H9 (cell line): Measurements from ENCODE around the gene HLA-DMA. TPM values are rescaled to one million over a fixed set of nuclear protein-coding genes. Genes with fewer than 3 reads are reported as not detected.

Experiments
- DNase-seq: peaks from one replicate; pipeline ENCODE4 v3.0.0-alpha.2; 2017
- H2AFZ ChIP-seq: one replicate; pipeline ENCODE4 v1.6.1; 2013; ENCODE audit warnings: mild to moderate bottlenecking, low read length, control low read depth, moderate library complexity
- H2AK5ac ChIP-seq: 2 replicates; pipeline ENCODE4 v1.6.1; 2013; ENCODE audit warnings: low read length, control low read depth, mixed read lengths; ENCODE audit not compliant: insufficient read length
- H2BK120ac ChIP-seq: one replicate; pipeline ENCODE4 v1.6.1; 2013; ENCODE audit warnings: low read depth, mild to moderate bottlenecking, low read length, control low read depth, inconsistent platforms; ENCODE audit not compliant: poor library complexity, severe bottlenecking
- H2BK12ac ChIP-seq: 2 replicates; pipeline ENCODE4 v1.6.1; 2013; ENCODE audit warnings: low read length, control low read depth, mixed read lengths, low read depth; ENCODE audit not compliant: insufficient read length
- H2BK15ac ChIP-seq: 2 replicates; pipeline ENCODE4 v1.6.1; 2013; ENCODE audit warnings: low read depth, low read length, control low read depth
- H2BK20ac ChIP-seq: one replicate; pipeline ENCODE4 v1.6.1; 2013; ENCODE audit warnings: low read depth, mild to moderate bottlenecking, low read length, control low read depth, inconsistent platforms; ENCODE audit not compliant: poor library complexity, severe bottlenecking
- H2BK5ac ChIP-seq: 2 replicates; pipeline ENCODE4 v1.6.1; 2013; ENCODE audit warnings: low read length, control low read depth, mixed read lengths; ENCODE audit not compliant: insufficient read length
- H3K14ac ChIP-seq: 2 replicates; pipeline ENCODE4 v1.6.1; 2013; ENCODE audit warnings: low read length, control low read depth; ENCODE audit not compliant: insufficient read depth
- H3K18ac ChIP-seq: 2 replicates; pipeline ENCODE4 v1.6.1; 2013; ENCODE audit warnings: low read depth, mild to moderate bottlenecking, mixed read lengths, low read length, control low read depth; ENCODE audit not compliant: insufficient read length
- H3K23ac ChIP-seq: 2 replicates; pipeline ENCODE4 v1.6.1; 2013; ENCODE audit warnings: low read length, control low read depth, mixed read lengths, low read depth; ENCODE audit not compliant: insufficient read length
- H3K23me2 ChIP-seq: 2 replicates; pipeline ENCODE4 v1.6.1; 2013; ENCODE audit warnings: low read depth, mild to moderate bottlenecking, mixed read lengths, low read length, control low read depth; ENCODE audit not compliant: insufficient read length, poor library complexity, severe bottlenecking
- H3K27ac ChIP-seq: 2 replicates; pipeline ENCODE4 v1.5.1; 2013; ENCODE audit warnings: low read length, control low read depth, mixed read lengths, low read depth; ENCODE audit not compliant: insufficient read length
- H3K27me3 ChIP-seq: 2 replicates; pipeline ENCODE4 v1.6.1; 2013; ENCODE audit warnings: low read length, control low read depth, inconsistent platforms; ENCODE audit not compliant: insufficient read depth
- H3K4ac ChIP-seq: 2 replicates; pipeline ENCODE4 v1.6.1; 2013; ENCODE audit warnings: low read depth, mild to moderate bottlenecking, control low read depth, inconsistent platforms, low read length, moderate library complexity
- H3K4me1 ChIP-seq: 2 replicates; pipeline ENCODE4 v1.6.1; 2013; ENCODE audit warnings: low read length, control low read depth, inconsistent platforms; ENCODE audit not compliant: insufficient read depth
- H3K4me2 ChIP-seq: 2 replicates; pipeline ENCODE4 v1.6.1; 2013; ENCODE audit warnings: low read length, control low read depth, mixed read lengths; ENCODE audit not compliant: insufficient read length, insufficient read depth
- H3K56ac ChIP-seq: 2 replicates; pipeline ENCODE4 v1.6.1; 2013; ENCODE audit warnings: low read depth, mild to moderate bottlenecking, mixed read lengths, low read length, control low read depth; ENCODE audit not compliant: insufficient read length
- H3K79me1 ChIP-seq: 2 replicates; pipeline ENCODE4 v1.6.1; 2013; ENCODE audit warnings: low read depth, mild to moderate bottlenecking, moderate library complexity, low read length, control low read depth, inconsistent platforms; ENCODE audit not compliant: insufficient read depth, poor library complexity, severe bottlenecking
- H3K79me2 ChIP-seq: 2 replicates; pipeline ENCODE4 v1.6.1; 2013; ENCODE audit warnings: low read length, control low read depth, inconsistent platforms; ENCODE audit not compliant: insufficient read depth
- H3K9ac ChIP-seq: 2 replicates; pipeline ENCODE4 v1.6.1; 2013; ENCODE audit warnings: low read length, control low read depth, mixed read lengths; ENCODE audit not compliant: insufficient read length; ENCODE audit errors: extremely low read depth
- H3K9me3 ChIP-seq: one replicate; pipeline ENCODE4 v1.6.1; 2013; ENCODE audit warnings: low read depth, low read length, inconsistent platforms; ENCODE audit not compliant: control insufficient read depth
- H3T11ph ChIP-seq: one replicate; pipeline ENCODE4 v1.6.1; 2013; ENCODE audit warnings: mild to moderate bottlenecking, low read length, control low read depth, inconsistent platforms
- H4K20me1 ChIP-seq: one replicate; pipeline ENCODE4 v1.6.1; 2013; ENCODE audit not compliant: control insufficient read depth, insufficient read length, insufficient read depth
- H4K5ac ChIP-seq: 2 replicates; pipeline ENCODE4 v1.6.1; 2013; ENCODE audit warnings: low read depth, mild to moderate bottlenecking, mixed read lengths, low read length, control low read depth; ENCODE audit not compliant: insufficient read length
- H4K8ac ChIP-seq: replicated peaks from 2 replicates; pipeline ENCODE4 v1.6.1; 2013; ENCODE audit warnings: low read length, control low read depth, mixed read lengths, low read depth; ENCODE audit not compliant: insufficient read length
- H4K91ac ChIP-seq: 2 replicates; pipeline ENCODE4 v1.6.1; 2013; ENCODE audit warnings: low read depth, mild to moderate bottlenecking, moderate library complexity, mixed read lengths, low read length, control low read depth; ENCODE audit not compliant: insufficient read length
- H3K27ac Mint-ChIP-seq, 3 experiments: 2 replicates in 2 of 3; 3 replicates in 1 of 3; pipeline ENCODE4 v1.8.0; 2020 to 2021; ENCODE audit warnings: mixed read lengths in 3 of 3, mild to moderate bottlenecking in 1 of 3, moderate library complexity in 1 of 3
- H3K27me3 Mint-ChIP-seq: 2 replicates; pipeline ENCODE4 v1.8.0; 2021; ENCODE audit warnings: low read depth, mild to moderate bottlenecking, moderate library complexity, mixed read lengths
- H3K36me3 Mint-ChIP-seq, 3 experiments: 2 replicates in 2 of 3; 3 replicates in 1 of 3; pipeline ENCODE4 v1.8.0; 2020 to 2021; ENCODE audit warnings: low read depth in 3 of 3, mixed read lengths in 3 of 3; ENCODE audit not compliant: insufficient read depth in 1 of 3
- H3K4me1 Mint-ChIP-seq, 2 experiments: 2 replicates each; pipeline ENCODE4 v1.8.0; 2020; ENCODE audit warnings: mixed read lengths in 2 of 2
- H3K4me3 Mint-ChIP-seq, 2 experiments: 2 replicates in 1 of 2; 3 replicates in 1 of 2; pipeline ENCODE4 v1.8.0; 2020 to 2021; ENCODE audit warnings: mild to moderate bottlenecking in 2 of 2, mixed read lengths in 2 of 2, moderate library complexity in 1 of 2
- H3K9me3 Mint-ChIP-seq, 2 experiments: 2 replicates in 1 of 2; 3 replicates in 1 of 2; pipeline ENCODE4 v1.8.0; 2020; ENCODE audit warnings: mild to moderate bottlenecking in 2 of 2, mixed read lengths in 2 of 2, moderate library complexity in 1 of 2
- WGBS: extraction: QIAGEN DNeasy Blood & Tissue Kit; methylation state at CpG from one replicate; pipeline ENCODE4 v1.1.7; 2013; ENCODE audit warnings: missing lambda C conversion rate, low lambda C conversion rate, mixed read lengths; ENCODE audit not compliant: insufficient read length; ENCODE audit errors: extremely low coverage; 5-methylcytosine and 5-hydroxymethylcytosine counted together
- total RNA-seq: library from RNA; stranded (reverse); gene quantifications from 2 replicates; pipeline ENCODE4 v1.2.1, GENCODE V29; 2021
- TF ChIP-seq, protein P1 (sequence below): fragments of 200-600 bp; sonication (generic); conservative IDR thresholded peaks from 3 replicates; pipeline ENCODE4 v1.8.0; 2021; ENCODE audit warnings: antibody characterized with exemption, mild to moderate bottlenecking

The HLA-DMA gene
- total RNA-seq, 1 experiment from 2014 or later: 7.5 TPM

DNA sequence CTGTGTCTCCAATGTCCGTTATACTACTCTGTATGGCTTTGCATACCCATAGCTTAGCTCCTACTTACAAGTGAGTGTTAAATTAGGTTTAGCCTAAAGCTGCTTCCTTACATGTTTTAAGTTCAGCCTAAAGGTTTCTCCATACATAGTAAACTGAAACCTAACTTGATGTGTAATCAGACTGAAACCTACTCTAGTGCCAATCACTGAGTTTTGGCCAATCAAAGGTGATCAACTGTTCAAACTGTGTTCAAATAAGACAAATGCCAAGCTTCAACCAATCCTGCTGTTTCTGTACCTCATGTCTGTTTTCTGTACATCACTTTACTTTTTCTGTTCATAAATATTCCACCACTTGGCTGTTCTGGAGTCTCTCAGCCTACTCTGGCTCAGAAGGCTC is 36.5 kb upstream of the HLA-DMA start:
- H3T11ph ChIP-seq: no peak overlapping the region
- no peak overlapping the region for H4K91ac ChIP-seq
- H4K20me1 ChIP-seq: no peaks in the 10 kb centered on the region
- Mint-ChIP-seq H3K4me1 (peaks cover 11 to 13% of the 10 kb centered on the region in 2 experiments), H3K27me3 (peaks cover 10% of the 10 kb centered on the region), H3K9me3 (no peaks in the 10 kb centered on the region; a peak in 2 of 5 replicates), H3K4me3 (no peak overlapping the region), H3K27ac (no peak overlapping the region), H3K36me3 (no peaks in the 10 kb centered on the region)
- H4K8ac ChIP-seq: no peak overlapping the region
- H3K79me1 ChIP-seq: no peaks in the 10 kb centered on the region
- no peak overlapping the region for H2BK15ac ChIP-seq
- H3K18ac ChIP-seq: no peak overlapping the region
- H3K9me3 ChIP-seq: no peaks in the 10 kb centered on the region
- no peak overlapping the region for H2AK5ac ChIP-seq
- no CpG with 5 or more reads among the region's 1 CpG for WGBS
- H3K27me3 ChIP-seq: no peaks in the 10 kb centered on the region
- H2AFZ ChIP-seq: no peak overlapping the region
- TF ChIP-seq, protein P1, sequence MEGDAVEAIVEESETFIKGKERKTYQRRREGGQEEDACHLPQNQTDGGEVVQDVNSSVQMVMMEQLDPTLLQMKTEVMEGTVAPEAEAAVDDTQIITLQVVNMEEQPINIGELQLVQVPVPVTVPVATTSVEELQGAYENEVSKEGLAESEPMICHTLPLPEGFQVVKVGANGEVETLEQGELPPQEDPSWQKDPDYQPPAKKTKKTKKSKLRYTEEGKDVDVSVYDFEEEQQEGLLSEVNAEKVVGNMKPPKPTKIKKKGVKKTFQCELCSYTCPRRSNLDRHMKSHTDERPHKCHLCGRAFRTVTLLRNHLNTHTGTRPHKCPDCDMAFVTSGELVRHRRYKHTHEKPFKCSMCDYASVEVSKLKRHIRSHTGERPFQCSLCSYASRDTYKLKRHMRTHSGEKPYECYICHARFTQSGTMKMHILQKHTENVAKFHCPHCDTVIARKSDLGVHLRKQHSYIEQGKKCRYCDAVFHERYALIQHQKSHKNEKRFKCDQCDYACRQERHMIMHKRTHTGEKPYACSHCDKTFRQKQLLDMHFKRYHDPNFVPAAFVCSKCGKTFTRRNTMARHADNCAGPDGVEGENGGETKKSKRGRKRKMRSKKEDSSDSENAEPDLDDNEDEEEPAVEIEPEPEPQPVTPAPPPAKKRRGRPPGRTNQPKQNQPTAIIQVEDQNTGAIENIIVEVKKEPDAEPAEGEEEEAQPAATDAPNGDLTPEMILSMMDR: no peak
- H3K56ac ChIP-seq: no peak overlapping the region
- no peaks in the 10 kb centered on the region for H3K79me2 ChIP-seq
- no peak overlapping the region for H3K14ac ChIP-seq
- H3K9ac ChIP-seq: no peak overlapping the region
- no peak for DNase-seq
- H3K4me1 ChIP-seq: peaks cover 4% of the 10 kb centered on the region; the same call in 1 of the 2 replicates
- H3K23me2 ChIP-seq: no peaks in the 10 kb centered on the region
- no peak overlapping the region for H2BK120ac ChIP-seq
- no peak overlapping the region for H2BK12ac ChIP-seq
- no peak overlapping the region for H3K23ac ChIP-seq
- H4K5ac ChIP-seq: no peak overlapping the region
- H2BK20ac ChIP-seq: no peak overlapping the region
- H3K27ac ChIP-seq: no peak overlapping the region
- H3K4me2 ChIP-seq: no peak overlapping the region
- no peak overlapping the region for H2BK5ac ChIP-seq
- no peak overlapping the region for H3K4ac ChIP-seq
